T47D (cell line): Measurements from ENCODE around the gene AMPH.
A peak's percentile ranks its signal among the peaks of the same experiment; 100 is the strongest.

Experiments used
- DNase-seq, 2 experiments: peaks; one replicate each; pipeline versions ENCODE4 v3.0.0 to v3.0.0-alpha.2; 2011 to 2012; ENCODE audit warnings: low read depth in 1 of 2, low spot score in 1 of 2
- JUND ChIP-seq: IDR thresholded peaks from 2 replicates; pipeline ENCODE4 v1.6.1; 2012; ENCODE audit warnings: low read depth
- in situ Hi-C: cut with HindIII; loops from 2 replicates; pipeline ENCODE4 v1.10.0; 2016; ENCODE audit warnings: low sequenced_read_pairs, low pct_unique_long_range_greater_than_20kb

Gene AMPH

GRCh38 chr7:38463277-38464225 is 167.6 kb downstream of the AMPH start:
- no peak for TF ChIP-seq JUND
- DNase-seq = no peak
- in situ Hi-C loops = no loop called here

- no peak for TF ChIP-seq JUND
- in situ Hi-C loops = no loop called here
- no peak for DNase-seq
These were observed 168.4 kb downstream of the AMPH start for GRCh38 chr7:38462819-38463218.

GRCh38 chr7:38461887-38462286 is 169.3 kb downstream of the AMPH start:
- TF ChIP-seq JUND = no peak
- DNase-seq = no peak
- in situ Hi-C loops = no loop called here

GRCh38 chr7:38453826-38454225 is 177.3 kb downstream of the AMPH start:
- in situ Hi-C loops = no loop called here
- TF ChIP-seq JUND = no peak
- DNase-seq = no peak

GRCh38 chr7:38453168-38453567 is 178.0 kb downstream of the AMPH start:
- in situ Hi-C loops = no loop called here
- TF ChIP-seq JUND = no peak
- DNase-seq = no peak

- no peak for TF ChIP-seq JUND
- in situ Hi-C loops = no loop called here
- DNase-seq = no peak
These were observed 178.5 kb downstream of the AMPH start for GRCh38 chr7:38452681-38453108.

GRCh38 chr7:38451840-38452239 is 179.3 kb downstream of the AMPH start:
- peak; percentile 33 to 38 for DNase-seq
- in situ Hi-C loops = no loop called here
- TF ChIP-seq JUND = no peak

GRCh38 chr7:38448584-38449234 is 182.5 kb downstream of the AMPH start:
- in situ Hi-C loops = no loop called here
- no peak for TF ChIP-seq JUND
- no peak for DNase-seq

- in situ Hi-C loops = no loop called here
- TF ChIP-seq JUND = no peak
- DNase-seq = no peak
These were observed 183.1 kb downstream of the AMPH start for GRCh38 chr7:38448054-38448453.

- no peak for DNase-seq
- TF ChIP-seq JUND = no peak
- in situ Hi-C loops = no loop called here
These were observed 192.2 kb downstream of the AMPH start for GRCh38 chr7:38438970-38439369.

GRCh38 chr7:38432671-38433070 is 198.5 kb downstream of the AMPH start:
- in situ Hi-C loops = no loop called here
- DNase-seq = no peak
- TF ChIP-seq JUND = no peak

- no peak for TF ChIP-seq JUND
- no peak for DNase-seq
- in situ Hi-C loops = no loop called here
These were observed 199.1 kb downstream of the AMPH start for GRCh38 chr7:38432080-38432479.

- DNase-seq = no peak
- in situ Hi-C loops = no loop called here
- TF ChIP-seq JUND = no peak
These were observed 202.1 kb downstream of the AMPH start for GRCh38 chr7:38429057-38429456.
